GM23338 (cell line): ENCODE data around the gene IL1RAPL2.

Experiments
- CREB1 ChIP-seq: fragments of 250-450 bp; sonication (Bioruptor Pico); IDR thresholded peaks from 2 replicates; pipeline ENCODE4 v1.5.0; 2020; ENCODE audit warnings: low read depth, mild to moderate bottlenecking, moderate library complexity
- EZH2 ChIP-seq: fragments of 200-600 bp; sonication (generic); IDR thresholded peaks from one replicate; pipeline ENCODE4 v1.8.0; 2017; ENCODE audit warnings: antibody characterized with exemption, mild to moderate bottlenecking, low read depth; ENCODE audit not compliant: unreplicated experiment
- EZH2phosphoT487 ChIP-seq: fragments of 200-600 bp; sonication (generic); IDR thresholded peaks from one replicate; pipeline ENCODE4 v1.8.1; 2018; ENCODE audit warnings: antibody characterized with exemption; ENCODE audit not compliant: unreplicated experiment
- JUNB ChIP-seq: IDR thresholded peaks from one replicate; pipeline ENCODE4 v1.6.1; 2016; ENCODE audit warnings: antibody characterized with exemption; ENCODE audit not compliant: unreplicated experiment
- NANOG ChIP-seq: IDR thresholded peaks from 2 replicates; pipeline ENCODE4 v1.6.1; 2016; ENCODE audit warnings: antibody characterized with exemption, borderline replicate concordance
- POLR2AphosphoS5 ChIP-seq: IDR thresholded peaks from 2 replicates; pipeline ENCODE4 v1.6.1; 2016; ENCODE audit warnings: antibody characterized with exemption, low read depth
- REST ChIP-seq: IDR thresholded peaks from one replicate; pipeline ENCODE4 v1.6.1; 2018; ENCODE audit warnings: antibody characterized with exemption; ENCODE audit not compliant: unreplicated experiment
- ZNF114 ChIP-seq: fragments of 250-450 bp; sonication (Bioruptor Pico); IDR thresholded peaks from 2 replicates; pipeline ENCODE4 v1.5.0; 2020; ENCODE audit warnings: mild to moderate bottlenecking, moderate library complexity
- ZNF331 ChIP-seq: fragments of 250-450 bp; sonication (Bioruptor Pico); IDR thresholded peaks from 2 replicates; pipeline ENCODE4 v1.5.0; 2020; ENCODE audit warnings: low read depth, mild to moderate bottlenecking, moderate library complexity
- TF ChIP-seq, protein P1 (sequence below), 2 experiments: fragments of 200-600 bp in 1 of 2; sonication (generic) in 1 of 2; conservative IDR thresholded peaks; 2 replicates each; pipeline versions ENCODE4 v1.5.1 to v1.6.1; 2016 to 2017; ENCODE audit warnings: antibody characterized with exemption in 2 of 2, low read depth in 2 of 2, mild to moderate bottlenecking in 2 of 2, moderate library complexity in 1 of 2
- TF ChIP-seq, protein P2 (sequence below): IDR thresholded peaks from 2 replicates; pipeline ENCODE4 v1.6.1; 2016; ENCODE audit warnings: antibody characterized with exemption

DNA sequence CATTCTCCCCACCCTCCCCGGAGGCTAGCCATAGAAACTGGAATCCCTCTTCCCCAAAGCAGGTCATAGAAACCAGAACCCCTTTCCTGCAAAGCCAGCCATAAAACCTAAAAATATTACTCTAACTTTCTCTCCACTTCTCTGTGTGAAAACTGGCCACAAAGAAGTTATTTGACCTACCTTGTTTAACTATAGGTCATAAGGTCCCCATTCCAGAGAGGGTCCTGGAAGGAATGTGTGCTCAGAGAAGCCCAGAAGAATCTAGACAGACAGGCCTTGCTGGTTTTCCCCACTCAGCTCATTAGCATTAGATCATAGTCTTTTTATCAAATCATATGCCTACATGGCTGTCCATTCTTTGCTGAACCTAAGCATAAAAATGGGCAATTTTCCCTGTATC lies 707.3 kb downstream of the IL1RAPL2 start:
- TF ChIP-seq, protein P1, sequence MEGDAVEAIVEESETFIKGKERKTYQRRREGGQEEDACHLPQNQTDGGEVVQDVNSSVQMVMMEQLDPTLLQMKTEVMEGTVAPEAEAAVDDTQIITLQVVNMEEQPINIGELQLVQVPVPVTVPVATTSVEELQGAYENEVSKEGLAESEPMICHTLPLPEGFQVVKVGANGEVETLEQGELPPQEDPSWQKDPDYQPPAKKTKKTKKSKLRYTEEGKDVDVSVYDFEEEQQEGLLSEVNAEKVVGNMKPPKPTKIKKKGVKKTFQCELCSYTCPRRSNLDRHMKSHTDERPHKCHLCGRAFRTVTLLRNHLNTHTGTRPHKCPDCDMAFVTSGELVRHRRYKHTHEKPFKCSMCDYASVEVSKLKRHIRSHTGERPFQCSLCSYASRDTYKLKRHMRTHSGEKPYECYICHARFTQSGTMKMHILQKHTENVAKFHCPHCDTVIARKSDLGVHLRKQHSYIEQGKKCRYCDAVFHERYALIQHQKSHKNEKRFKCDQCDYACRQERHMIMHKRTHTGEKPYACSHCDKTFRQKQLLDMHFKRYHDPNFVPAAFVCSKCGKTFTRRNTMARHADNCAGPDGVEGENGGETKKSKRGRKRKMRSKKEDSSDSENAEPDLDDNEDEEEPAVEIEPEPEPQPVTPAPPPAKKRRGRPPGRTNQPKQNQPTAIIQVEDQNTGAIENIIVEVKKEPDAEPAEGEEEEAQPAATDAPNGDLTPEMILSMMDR (conservative IDR thresholded peaks at IDR 0.05; ENCODE audit: low read depth in 2 of 2), result no peak
- TF ChIP-seq POLR2AphosphoS5 (no peak), NANOG (no peak), EZH2phosphoT487 (no peak), EZH2 (no peak), REST (no peak), ZNF114 (CRISPR knock-in tag) (no peak), CREB1 (no peak), JUNB (no peak), ZNF331 (no peak)
- TF ChIP-seq, protein P2, sequence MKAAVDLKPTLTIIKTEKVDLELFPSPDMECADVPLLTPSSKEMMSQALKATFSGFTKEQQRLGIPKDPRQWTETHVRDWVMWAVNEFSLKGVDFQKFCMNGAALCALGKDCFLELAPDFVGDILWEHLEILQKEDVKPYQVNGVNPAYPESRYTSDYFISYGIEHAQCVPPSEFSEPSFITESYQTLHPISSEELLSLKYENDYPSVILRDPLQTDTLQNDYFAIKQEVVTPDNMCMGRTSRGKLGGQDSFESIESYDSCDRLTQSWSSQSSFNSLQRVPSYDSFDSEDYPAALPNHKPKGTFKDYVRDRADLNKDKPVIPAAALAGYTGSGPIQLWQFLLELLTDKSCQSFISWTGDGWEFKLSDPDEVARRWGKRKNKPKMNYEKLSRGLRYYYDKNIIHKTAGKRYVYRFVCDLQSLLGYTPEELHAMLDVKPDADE, result no peak
